Measurements from ENCODE around the gene CTNNAL1.
"Not testable (repeated sequence)": the region's sequence is repeated elsewhere in the genome, so short reads cannot be mapped to it uniquely, and the experiment has no call there.

Gene CTNNAL1

DNA sequence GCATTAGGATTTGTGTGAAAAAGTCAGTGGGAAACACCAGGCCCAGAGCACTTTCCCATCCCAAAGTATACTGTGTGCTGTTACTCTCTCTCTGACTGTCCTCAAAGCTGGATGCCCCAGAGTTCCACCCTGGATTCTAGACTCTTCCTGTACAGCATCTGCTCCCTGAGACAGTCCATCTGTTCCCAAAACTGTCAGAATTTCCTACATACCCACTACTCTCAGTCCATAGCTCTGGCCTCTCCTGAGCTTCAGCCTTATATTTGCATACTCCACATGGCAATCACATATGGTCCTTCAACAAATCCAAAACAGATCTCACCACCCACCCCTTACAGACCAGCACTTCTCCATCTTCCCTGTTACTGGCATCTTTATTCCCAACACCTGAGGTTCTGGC is 88.8 kb downstream of the CTNNAL1 start:
- no peak for DNase-seq (ENCODE audit: low read depth)

DNA sequence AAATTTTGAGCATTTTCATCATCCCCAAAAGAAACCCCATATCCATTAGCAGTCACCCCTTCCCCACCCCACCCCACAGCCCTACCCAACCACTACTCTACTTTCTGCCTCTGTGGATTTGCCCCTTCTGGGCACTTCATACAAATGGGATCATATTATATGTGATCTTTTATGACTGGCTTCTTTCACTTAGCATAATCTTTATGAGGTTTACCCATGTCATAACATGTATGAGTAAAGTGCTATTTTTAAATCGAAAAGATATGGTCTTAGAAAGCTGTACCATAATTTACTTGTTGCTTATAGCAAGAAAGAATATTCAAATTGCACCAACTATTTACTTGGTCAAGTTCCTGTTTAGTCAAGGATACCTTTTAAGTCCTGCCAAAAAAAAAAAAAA is 92.1 kb downstream of the CTNNAL1 start:
- no peak for DNase-seq (ENCODE audit: low read depth)

DNA sequence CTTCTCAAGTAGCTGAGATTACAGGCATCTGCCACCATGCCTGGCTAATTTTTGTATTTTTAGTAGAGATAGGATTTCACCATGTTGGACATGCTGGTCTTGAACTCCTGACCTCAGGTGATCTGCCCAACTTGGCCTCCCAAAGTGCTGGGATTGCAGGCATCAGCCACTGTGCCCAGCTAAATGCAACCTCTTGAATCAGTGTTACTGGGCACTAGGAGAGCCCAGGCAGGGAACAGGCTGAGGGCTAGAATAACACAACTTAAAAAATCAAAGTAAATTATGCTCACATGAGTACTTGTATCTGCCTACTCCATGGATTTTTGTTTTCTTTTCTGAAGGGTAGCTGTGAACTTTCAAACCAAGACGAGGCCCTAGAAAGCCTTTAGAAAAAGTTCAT is 92.9 kb downstream of the CTNNAL1 start:
- DNase-seq (ENCODE audit: low read depth), result not testable (repeated sequence)

- no peak for DNase-seq (ENCODE audit: low read depth)
Observed at GRCh38 chr9:108919517-108919916, 93.8 kb downstream of the CTNNAL1 start.

GRCh38 chr9:108913391-108913790 is 99.9 kb downstream of the CTNNAL1 start:
- DNase-seq (ENCODE audit: low read depth), result no peak

- no peak for DNase-seq (ENCODE audit: low read depth)
Observed at GRCh38 chr9:108911820-108912219, 101.5 kb downstream of the CTNNAL1 start.

GRCh38 chr9:108910914-108911313 is 102.4 kb downstream of the CTNNAL1 start:
- DNase-seq (ENCODE audit: low read depth), result no peak

GRCh38 chr9:108910402-108910801 is 102.9 kb downstream of the CTNNAL1 start:
- no peak for DNase-seq (ENCODE audit: low read depth)

GRCh38 chr9:108905494-108905893 is 107.8 kb downstream of the CTNNAL1 start:
- DNase-seq (ENCODE audit: low read depth), result no peak

DNA sequence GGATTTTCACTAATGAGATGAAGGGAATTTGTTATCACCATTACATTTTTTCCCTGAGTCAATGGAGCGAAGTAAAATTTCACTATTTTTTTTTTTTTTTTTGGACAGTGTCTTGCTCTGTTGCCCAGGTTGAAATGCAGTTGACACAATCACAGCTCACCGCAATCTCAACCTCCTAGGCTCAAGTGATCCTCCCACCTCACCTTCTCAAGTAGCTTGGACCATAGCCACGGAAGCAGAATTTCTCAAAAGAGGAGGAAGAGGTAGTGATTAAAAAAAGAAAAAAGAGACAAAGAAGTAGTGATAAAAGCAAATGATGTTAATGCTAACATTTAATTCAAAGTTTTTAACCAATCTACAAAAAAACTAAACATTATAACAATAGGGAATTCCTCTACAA is 109.1 kb downstream of the CTNNAL1 start:
- no peak for DNase-seq (ENCODE audit: low read depth)

- DNase-seq (ENCODE audit: low read depth), result no peak
Observed at GRCh38 chr9:108903420-108904103, 109.7 kb downstream of the CTNNAL1 start.

GRCh38 chr9:108900176-108900575 is 113.1 kb downstream of the CTNNAL1 start:
- DNase-seq (ENCODE audit: low read depth), result no peak

GRCh38 chr9:108899023-108899695 is 114.1 kb downstream of the CTNNAL1 start:
- not testable (repeated sequence) for DNase-seq (ENCODE audit: low read depth)

GRCh38 chr9:108897324-108898096 is 115.8 kb downstream of the CTNNAL1 start:
- no peak for DNase-seq (ENCODE audit: low read depth)

DNA sequence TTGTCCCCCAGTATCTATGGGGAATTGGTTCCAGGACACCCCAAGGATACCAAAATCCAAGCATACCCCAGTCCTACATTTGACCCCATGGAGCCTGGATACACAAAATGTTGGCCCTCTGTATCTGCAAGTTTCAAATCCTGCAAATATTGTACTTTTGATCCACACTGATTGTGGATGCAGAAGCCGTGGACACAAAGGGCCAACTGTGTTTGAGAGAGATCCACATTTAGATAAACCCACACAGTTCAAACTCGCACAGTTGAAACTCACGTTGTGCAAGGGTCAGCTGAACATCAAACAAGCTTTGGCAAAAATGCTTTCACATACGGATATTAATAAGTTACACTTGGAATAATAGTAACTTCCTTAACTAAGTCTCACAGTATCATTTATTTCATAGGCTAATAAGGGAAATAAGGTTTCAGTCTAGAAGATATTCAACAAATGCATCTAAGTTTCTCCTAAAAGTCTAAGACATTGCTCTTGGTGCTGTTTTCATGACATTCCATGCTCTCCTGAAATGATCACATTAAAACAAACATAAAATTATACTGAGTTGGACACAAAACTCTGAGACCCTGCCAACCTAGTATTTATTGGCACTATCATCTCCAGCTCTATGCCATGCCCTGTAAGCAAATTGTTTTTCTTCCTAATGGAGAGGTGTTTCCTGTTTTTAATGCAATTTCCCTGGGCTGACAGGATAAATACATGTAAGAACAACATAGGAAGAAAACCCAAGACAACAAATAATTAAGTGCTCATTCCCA is 118.9 kb downstream of the CTNNAL1 start:
- no peak for DNase-seq (ENCODE audit: low read depth)

Measured in stimulated activated CD8-positive, alpha-beta memory T cell treated with anti-CD3 and anti-CD28 coated beads, Interleukin-7, amount 100 ng/mL, for 24 hours (primary cell).